ENCODE results near the gene BICC1.

The BICC1 gene

GRCh38 chr10:58756130-58756719 is 243.6 kb downstream of the BICC1 start:
- Histone ChIP-seq H3K9me3 (ENCODE audit: low read length) (no peaks in the 10 kb centered on the region), H3K79me2 (ENCODE audit: insufficient read depth, low read length) (no peaks in the 10 kb centered on the region), H2AFZ (ENCODE audit: low read length) (no peak overlapping the region), H3K36me3 (ENCODE audit: insufficient read depth, low read length) (no peaks in the 10 kb centered on the region), H3K27ac (ENCODE audit: low read depth, low read length, poor library complexity, severe bottlenecking) (no peak overlapping the region), H3K9me2 (ENCODE audit: low read depth, low read length) (no peaks in the 10 kb centered on the region), H3K27me3 (ENCODE audit: insufficient read depth, low read length) (no peaks in the 10 kb centered on the region; the same call in 1 of the 2 replicates), H3K4me3 (ENCODE audit: low read depth, low read length, poor library complexity, severe bottlenecking) (no peak overlapping the region), H3F3A (ENCODE audit: insufficient read depth, low read length) (no peaks in the 10 kb centered on the region), H3K4me1 (ENCODE audit: insufficient read depth, low read length, severe bottlenecking) (no peaks in the 10 kb centered on the region), H3K9ac (ENCODE audit: low read length) (no peak overlapping the region), H4K20me1 (ENCODE audit: insufficient read depth, low read length) (no peaks in the 10 kb centered on the region), H3K4me2 (ENCODE audit: low read length) (no peak overlapping the region)
- no peak for TF ChIP-seq CTCF (IDR thresholded peaks at IDR 0.05; ENCODE audit: low read length)

- Histone ChIP-seq H3K4me2 (ENCODE audit: low read length) (no peak overlapping the region), H3K27ac (ENCODE audit: low read depth, low read length, poor library complexity, severe bottlenecking) (no peak overlapping the region), H3K36me3 (ENCODE audit: insufficient read depth, low read length) (no peaks in the 10 kb centered on the region), H3K4me1 (ENCODE audit: insufficient read depth, low read length, severe bottlenecking) (no peaks in the 10 kb centered on the region), H3K9me2 (ENCODE audit: low read depth, low read length) (no peaks in the 10 kb centered on the region), H3F3A (ENCODE audit: insufficient read depth, low read length) (no peaks in the 10 kb centered on the region), H3K27me3 (ENCODE audit: insufficient read depth, low read length) (no peaks in the 10 kb centered on the region; the same call in 1 of the 2 replicates), H4K20me1 (ENCODE audit: insufficient read depth, low read length) (no peaks in the 10 kb centered on the region), H3K4me3 (ENCODE audit: low read depth, low read length, poor library complexity, severe bottlenecking) (no peak overlapping the region), H3K79me2 (ENCODE audit: insufficient read depth, low read length) (no peaks in the 10 kb centered on the region), H2AFZ (ENCODE audit: low read length) (no peak overlapping the region), H3K9ac (ENCODE audit: low read length) (no peak overlapping the region), H3K9me3 (ENCODE audit: low read length) (no peaks in the 10 kb centered on the region)
- TF ChIP-seq CTCF (IDR thresholded peaks at IDR 0.05; ENCODE audit: low read length): no peak
- TF ChIP-seq EZH2 (IDR thresholded peaks at IDR 0.05; ENCODE audit: borderline replicate concordance, low read length): no peak
These were observed 244.8 kb downstream of the BICC1 start for GRCh38 chr10:58757352-58758065.

- no peak overlapping the region for H3K9ac ChIP-seq (ENCODE audit: low read length)
These were observed 245.6 kb downstream of the BICC1 start for GRCh38 chr10:58758321-58758720.

More at GRCh38 chr10:58758321-58758720, 245.6 kb downstream of the BICC1 start:
- H3K36me3 ChIP-seq (ENCODE audit: insufficient read depth, low read length): no peaks in the 10 kb centered on the region
- no peak overlapping the region for H3K4me2 ChIP-seq (ENCODE audit: low read length)
- H3K9me2 ChIP-seq (ENCODE audit: low read depth, low read length): no peaks in the 10 kb centered on the region
- H3K79me2 ChIP-seq (ENCODE audit: insufficient read depth, low read length): no peaks in the 10 kb centered on the region
- no peak overlapping the region for H3K27ac ChIP-seq (ENCODE audit: low read depth, low read length, poor library complexity, severe bottlenecking)
- TF ChIP-seq CTCF (IDR thresholded peaks at IDR 0.05; ENCODE audit: low read length) (no peak), EZH2 (IDR thresholded peaks at IDR 0.05; ENCODE audit: borderline replicate concordance, low read length) (no peak)
- no peak overlapping the region for H3K4me3 ChIP-seq (ENCODE audit: low read depth, low read length, poor library complexity, severe bottlenecking)
- H3K9me3 ChIP-seq (ENCODE audit: low read length): no peaks in the 10 kb centered on the region
- no peaks in the 10 kb centered on the region for H3F3A ChIP-seq (ENCODE audit: insufficient read depth, low read length)
- no peaks in the 10 kb centered on the region for H4K20me1 ChIP-seq (ENCODE audit: insufficient read depth, low read length)
- no peak overlapping the region for H2AFZ ChIP-seq (ENCODE audit: low read length)
- H3K27me3 ChIP-seq (ENCODE audit: insufficient read depth, low read length): no peaks in the 10 kb centered on the region; the same call in 1 of the 2 replicates
- H3K4me1 ChIP-seq (ENCODE audit: insufficient read depth, low read length, severe bottlenecking): no peaks in the 10 kb centered on the region

Data from OCI-LY1 (cell line).